GM19239 (cell line): ENCODE measurements around the gene OR2T2.
"Not testable (repeated sequence)": the region's sequence is repeated elsewhere in the genome, so short reads cannot be mapped to it uniquely, and the experiment has no call there.

Experiments
- DNase-seq: peaks from one replicate; pipeline ENCODE4 v3.0.0; 2011; ENCODE audit warnings: low spot score; ENCODE audit not compliant: insufficient read length
- FAIRE-seq: peaks from 2 replicates; lab custom pipeline; 2011; peaks lifted over from hg19 to GRCh38; lab: Jason Lieb, UNC

OR2T2 gene, protein sequence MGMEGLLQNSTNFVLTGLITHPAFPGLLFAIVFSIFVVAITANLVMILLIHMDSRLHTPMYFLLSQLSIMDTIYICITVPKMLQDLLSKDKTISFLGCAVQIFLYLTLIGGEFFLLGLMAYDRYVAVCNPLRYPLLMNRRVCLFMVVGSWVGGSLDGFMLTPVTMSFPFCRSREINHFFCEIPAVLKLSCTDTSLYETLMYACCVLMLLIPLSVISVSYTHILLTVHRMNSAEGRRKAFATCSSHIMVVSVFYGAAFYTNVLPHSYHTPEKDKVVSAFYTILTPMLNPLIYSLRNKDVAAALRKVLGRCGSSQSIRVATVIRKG

DNA sequence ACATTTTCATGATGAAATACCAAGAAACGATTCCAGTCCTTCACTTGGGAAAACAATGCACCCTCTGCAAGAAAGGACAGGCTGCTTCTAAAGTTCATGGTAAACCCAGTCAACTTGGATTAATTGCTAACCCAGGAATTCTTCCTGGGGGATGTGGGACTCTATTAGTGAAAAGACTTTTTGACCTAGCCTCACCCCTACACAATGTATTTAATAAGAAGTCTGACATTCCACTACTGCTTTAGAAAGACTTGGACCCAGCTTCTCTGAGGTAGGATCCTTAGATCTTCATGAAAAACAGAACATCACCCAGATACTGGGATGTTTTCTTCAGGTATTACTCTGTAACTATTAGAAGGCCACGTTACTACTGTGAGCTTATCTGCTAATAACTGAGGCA is at the start of gene OR2T2:
Gene OR2T2 (plus strand): TSS at position 239 of the 400 bp plus-strand sequence. CDS start 7,161 bp downstream, outside the sequence.
- not testable (repeated sequence) for DNase-seq
- FAIRE-seq = peak; percentile 49

DNA sequence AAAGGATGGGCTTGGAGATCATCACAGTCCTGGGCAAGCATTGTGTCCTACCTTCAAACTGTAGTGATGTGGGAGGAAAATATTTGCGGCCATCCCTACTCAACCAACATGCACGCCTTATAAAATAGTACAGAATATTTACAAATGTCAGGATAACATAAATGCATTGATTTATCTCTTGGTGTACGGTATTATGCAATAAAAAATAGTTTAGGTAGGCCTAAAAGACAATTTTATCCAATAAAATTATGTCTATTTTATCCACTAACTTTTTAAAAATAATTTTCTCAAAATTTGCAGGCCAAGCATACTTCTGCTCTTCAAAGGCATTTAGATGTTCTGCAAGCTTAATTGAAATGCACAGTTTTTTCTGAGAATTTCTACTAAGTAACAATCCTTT is 42.7 kb upstream of the OR2T2 start, which contains the start of gene OR2T1:
Gene OR2T1 (plus strand): TSS at position 301 of the 400 bp plus-strand sequence. CDS start 3,100 bp downstream, outside the sequence.
- FAIRE-seq (no peak), DNase-seq (no peak)

DNA sequence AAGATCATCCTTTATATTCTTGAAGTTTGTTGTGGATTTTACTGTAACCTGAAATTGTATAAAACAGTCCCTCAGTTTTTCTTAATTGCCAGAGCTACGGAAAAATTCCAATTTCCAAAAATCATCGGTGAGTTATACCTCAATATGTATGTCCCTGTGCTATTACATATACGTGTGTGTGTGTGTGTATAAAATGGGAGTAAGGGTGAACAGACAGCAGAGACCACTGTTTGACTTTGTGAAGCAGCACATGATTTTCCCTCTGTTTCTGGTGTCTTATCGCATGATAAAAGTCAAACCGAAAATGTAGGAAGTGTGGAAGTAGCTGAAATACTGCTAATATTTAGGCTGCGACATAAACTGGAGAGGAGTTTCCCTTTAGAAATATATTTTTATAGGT is 41.4 kb upstream of the OR2T2 start:
- no peak for DNase-seq
- peak; percentile 99 for FAIRE-seq

DNA sequence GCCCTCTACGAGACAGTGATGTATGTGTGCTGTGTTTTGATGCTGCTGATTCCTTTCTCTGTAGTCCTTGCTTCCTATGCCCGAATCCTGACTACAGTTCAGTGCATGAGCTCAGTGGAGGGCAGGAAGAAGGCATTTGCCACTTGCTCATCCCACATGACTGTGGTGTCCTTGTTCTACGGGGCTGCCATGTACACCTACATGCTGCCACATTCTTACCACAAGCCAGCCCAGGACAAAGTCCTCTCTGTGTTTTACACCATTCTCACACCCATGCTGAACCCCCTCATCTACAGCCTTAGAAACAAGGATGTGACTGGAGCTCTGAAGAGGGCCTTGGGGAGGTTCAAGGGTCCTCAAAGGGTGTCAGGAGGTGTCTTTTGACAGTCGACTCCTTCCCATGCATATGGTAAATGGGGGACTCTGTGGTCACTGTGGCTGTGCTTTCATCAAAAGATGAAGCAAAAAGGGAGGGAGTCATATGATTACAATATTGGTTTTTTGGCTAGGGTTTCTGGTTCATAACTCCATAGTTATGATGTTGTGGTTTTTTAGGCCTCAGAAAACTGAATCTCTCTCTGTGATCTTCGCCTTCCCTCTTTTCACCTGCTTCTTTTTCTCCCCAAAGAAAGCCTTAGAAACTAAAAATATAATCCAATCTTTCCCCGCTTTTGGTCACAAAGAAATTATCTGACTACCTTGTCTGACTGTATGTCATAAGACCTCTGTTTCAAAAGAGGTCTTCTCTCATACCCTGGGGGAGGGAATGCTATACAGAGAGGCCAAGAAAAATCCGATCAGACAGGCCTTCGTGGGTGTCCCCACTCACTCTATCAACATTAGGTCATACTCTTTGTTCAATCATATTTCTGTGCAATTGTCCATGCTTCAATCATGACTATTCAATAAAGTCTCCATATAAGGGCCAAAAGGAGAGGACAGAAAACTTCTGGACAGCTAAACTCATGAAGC is 38.4 kb upstream of the OR2T2 start:
- FAIRE-seq (peak; percentile 18), DNase-seq (no peak)

DNA sequence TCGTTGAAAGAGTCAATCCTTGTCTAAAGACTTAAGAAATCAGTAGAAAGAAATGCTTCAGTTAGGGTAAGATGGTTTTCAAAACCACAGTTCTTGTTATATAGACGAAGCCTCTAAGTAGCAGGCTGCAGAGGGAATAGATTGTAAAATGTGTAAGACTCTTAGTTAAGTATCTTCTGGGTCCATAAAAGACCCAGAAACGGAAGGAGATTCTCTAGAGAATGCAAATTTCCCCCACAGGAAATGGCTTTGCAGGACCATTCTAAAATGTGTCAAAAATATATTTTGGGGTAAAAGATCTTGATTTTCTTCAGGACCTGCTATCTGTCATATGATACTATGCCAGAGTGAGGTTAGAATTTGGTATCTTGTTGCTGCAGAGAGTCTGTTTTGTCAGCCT is 29.2 kb upstream of the OR2T2 start:
- no peak for DNase-seq
- FAIRE-seq = peak; percentile 79

DNA sequence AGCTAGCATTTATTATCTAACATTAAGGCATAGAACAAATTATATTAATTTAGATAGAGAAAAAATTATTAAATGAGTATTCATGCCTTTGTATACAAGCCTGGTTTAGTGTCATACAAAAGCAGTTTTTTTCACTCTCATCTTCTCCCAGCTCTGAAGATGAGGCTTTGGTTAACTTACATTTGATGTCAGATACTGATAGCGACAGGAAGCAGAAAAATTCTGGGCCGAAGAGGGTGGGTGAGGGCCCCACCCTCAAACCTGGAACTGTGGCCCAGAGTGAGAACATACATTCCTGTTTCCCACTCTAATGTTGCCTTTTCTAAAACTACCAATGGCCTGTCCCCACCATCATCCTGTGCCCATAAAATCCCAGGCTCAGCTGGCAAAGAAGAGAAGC is 27.6 kb upstream of the OR2T2 start:
- DNase-seq (no peak), FAIRE-seq (no peak)

DNA sequence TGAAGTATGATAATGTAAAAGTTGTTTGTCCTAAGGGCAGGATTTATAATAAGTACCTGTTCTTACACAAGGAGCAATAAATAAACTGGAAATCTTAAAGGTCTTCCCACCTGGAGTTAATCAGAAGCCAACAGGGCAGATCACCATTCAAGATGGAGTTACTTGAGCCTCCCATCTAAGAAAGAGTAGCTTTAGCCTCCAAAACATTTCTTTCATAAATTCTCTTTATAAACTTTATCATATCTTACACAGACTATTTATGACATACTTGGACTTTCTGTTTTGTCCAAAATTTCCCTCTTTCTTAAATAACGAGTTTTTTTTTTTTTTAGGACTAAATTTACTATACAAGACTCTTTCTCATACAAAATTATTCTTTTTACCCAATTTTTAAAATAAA is 24.1 kb upstream of the OR2T2 start:
- FAIRE-seq (peak; percentile 18), DNase-seq (no peak)

DNA sequence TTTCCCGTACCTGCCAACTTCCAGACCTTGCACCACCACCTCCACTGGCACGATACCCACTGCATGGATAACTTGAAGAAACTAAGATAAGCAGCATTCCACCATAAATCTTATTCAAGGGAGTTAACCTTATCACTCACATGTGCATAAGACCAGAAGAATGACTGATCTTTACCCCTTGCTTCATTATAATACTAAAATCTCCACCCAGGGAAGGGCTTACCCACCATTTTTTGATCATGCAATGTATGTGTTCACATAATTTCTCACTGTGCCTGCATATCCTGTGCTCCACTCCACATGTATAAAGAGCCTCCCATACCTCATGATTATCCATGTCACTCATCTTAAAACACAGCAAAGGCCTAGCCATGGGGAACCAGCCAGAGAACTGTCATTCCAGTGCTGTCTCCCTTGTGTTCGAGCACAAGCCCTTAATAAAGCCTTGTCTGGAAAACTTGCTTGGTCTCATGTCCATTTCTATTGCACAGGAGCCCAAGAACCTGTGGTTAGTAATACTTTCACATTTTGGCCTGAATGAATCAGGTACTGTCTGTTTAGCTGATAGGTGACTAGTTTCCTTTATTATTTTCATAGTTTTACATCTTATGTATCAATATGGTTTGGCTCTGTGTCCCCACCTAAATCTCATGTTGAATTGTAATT is 17.8 kb upstream of the OR2T2 start:
- DNase-seq, FAIRE-seq: not testable (repeated sequence)

DNA sequence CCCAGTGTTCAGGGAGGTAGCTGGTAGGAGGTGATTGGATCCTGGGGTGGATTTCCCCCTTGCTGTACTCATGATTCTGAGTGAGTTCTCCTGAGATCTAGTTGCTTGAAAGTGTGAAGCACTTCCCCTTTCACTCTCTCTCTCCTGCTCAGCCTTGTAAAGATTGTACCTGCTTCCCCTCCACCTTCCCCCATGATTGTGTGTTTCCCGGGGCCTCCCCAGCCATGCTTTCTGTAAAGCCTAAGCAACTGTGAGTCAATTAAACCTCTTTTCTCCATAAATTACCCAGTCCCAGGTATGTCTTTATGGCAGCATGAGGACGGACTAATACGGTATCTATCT is 17.3 kb upstream of the OR2T2 start:
- DNase-seq = not testable (repeated sequence)
- FAIRE-seq = peak; percentile 100

DNA sequence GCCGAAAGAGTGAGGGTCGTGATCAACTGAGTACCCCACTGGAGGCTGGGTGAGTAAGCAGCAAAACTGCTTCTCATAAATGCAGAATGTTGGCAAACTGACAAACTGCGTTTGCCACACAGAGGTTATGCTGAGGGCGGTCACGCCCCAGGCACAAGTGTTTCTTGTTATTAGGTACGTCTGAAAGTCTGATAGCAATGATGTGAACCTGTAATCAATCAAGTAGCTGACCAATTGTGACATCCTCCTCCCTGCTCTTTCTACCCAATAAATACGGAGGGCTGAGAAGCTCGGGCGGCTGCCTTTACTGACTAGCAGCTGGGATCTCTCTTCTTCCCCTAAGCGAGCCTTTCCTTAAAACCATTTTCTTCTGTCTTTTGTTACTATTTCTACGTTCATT is 13.8 kb upstream of the OR2T2 start:
- DNase-seq, FAIRE-seq: not testable (repeated sequence)

DNA sequence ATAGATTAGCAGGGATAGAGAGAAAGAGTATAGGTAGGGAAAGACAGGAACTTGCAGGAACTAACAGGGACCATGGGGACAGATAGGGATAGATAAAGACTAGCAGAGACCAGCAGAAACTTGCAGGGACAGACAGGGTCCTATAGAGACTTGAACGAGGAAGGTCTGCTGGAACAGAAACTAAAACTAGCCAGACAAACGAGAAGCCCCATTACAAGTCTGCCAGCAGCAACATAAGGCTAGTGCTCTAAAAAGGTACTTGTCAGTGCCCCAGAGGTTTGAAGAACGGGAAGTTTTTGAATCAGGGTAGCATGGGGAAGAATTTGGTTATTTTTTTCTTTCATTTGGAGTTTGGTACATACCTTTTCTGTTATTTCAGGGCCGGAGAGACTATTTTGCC is 13.2 kb upstream of the OR2T2 start:
- FAIRE-seq, DNase-seq: not testable (repeated sequence)

DNA sequence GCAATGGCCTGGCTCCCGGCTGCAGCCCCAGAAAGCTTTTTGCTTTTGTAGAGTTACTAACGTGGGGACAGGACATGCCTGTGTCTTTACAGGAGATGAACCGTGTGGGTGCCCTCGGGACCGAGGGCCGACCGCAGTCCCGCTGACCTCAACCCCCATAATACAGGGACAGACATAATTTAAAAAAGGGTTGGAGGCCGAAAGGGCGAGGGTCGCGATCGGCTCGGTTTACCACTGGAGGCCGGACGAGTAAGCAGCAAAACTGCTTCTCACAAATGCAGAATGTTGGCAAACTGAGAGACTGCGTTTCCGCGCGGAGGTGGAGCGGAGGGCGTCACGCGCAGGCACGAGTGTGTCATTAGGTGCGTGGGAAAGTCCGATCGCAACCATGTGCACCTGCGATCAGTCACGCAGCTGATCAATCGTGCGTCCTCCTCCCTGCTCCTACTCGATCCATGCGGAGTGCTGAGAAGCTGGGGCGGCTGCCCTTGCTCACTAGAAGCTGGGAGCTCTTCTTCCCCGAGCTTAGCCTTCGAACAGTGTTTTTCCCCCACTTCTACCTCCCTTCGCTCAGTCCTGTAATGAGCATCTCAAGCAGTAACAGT is 11.5 kb upstream of the OR2T2 start:
- not testable (repeated sequence) for FAIRE-seq, DNase-seq

DNA sequence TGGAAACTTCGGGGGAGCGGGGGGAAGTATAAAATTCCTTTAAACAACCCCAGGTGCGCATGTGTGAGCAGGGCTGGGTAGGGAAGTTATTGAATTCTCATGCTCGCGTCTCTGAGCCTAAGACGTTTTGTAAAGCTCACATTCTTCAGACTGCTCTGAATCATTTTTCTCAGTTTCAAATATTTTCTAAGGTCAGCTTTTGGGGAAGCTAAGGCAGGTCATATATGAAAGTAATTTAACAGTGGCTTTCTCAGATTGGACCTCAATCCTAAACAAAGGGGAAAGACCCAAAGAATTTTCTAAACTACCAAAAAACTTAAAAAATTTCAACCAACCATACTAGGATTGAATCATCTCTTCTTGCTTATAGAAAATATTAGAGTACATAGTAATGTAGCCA is 10.5 kb upstream of the OR2T2 start:
- peak; percentile 61 for FAIRE-seq

DNA sequence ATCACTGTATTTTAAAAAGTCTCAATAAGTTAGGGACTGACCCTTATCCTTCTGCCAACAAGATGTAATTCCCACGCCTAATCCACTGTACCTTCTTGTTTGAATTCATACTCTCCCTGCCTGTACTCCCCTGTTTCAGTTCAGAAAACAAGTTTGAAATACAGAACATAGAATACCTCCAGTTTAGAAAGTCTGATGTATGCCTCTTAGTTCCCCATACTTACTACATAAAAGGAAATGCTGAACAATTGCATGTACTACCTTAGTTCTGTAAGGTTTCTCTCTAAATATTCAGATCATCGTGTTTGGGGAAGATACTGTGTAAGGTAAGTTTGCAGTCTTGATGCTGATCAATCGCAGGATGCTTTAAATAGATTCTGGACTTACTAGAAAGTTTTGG is 9.1 kb upstream of the OR2T2 start:
- peak; percentile 78 for FAIRE-seq
- not testable (repeated sequence) for DNase-seq

More for the DNA sequence above, 10.5 kb upstream of the OR2T2 start:
- not testable (repeated sequence) for DNase-seq

DNA sequence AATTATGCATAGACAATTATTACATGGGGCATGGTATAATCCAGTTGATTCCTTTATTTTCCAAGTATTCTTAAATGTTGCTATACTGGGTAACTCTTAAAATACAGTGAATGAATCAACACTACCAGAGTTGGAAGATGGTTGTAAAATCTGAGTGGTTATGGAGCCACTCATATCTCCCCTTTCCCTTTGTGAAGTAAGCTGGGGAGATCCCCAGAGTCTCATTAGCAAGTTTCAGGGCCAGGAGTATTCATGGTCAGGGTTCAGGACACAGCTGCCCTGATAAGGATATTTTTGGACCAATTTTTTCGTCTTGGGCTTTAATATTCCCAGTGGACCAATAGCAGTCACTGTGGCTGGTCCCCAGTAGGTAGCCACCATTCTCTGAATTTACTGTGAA is 6.8 kb upstream of the OR2T2 start:
- not testable (repeated sequence) for DNase-seq, FAIRE-seq

DNA sequence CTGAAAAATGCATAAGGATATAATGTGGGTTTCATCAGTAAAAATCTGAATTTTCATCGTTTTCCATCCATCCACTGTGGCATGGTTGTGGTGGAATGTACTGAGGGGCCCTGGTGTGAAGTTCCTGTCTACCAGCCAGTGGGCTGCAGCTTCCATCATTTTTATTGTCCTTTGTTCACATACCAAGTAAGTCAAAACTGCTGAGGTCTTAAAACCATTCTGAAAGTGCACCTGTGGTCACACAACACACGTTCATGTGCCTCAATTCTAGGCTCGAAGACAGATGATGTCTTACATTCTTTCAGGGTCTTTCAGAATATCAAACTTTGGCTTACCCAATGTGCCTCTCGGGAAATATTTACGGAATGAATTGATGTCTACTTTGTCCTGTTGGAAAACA is 6.2 kb upstream of the OR2T2 start:
- not testable (repeated sequence) for DNase-seq, FAIRE-seq

DNA sequence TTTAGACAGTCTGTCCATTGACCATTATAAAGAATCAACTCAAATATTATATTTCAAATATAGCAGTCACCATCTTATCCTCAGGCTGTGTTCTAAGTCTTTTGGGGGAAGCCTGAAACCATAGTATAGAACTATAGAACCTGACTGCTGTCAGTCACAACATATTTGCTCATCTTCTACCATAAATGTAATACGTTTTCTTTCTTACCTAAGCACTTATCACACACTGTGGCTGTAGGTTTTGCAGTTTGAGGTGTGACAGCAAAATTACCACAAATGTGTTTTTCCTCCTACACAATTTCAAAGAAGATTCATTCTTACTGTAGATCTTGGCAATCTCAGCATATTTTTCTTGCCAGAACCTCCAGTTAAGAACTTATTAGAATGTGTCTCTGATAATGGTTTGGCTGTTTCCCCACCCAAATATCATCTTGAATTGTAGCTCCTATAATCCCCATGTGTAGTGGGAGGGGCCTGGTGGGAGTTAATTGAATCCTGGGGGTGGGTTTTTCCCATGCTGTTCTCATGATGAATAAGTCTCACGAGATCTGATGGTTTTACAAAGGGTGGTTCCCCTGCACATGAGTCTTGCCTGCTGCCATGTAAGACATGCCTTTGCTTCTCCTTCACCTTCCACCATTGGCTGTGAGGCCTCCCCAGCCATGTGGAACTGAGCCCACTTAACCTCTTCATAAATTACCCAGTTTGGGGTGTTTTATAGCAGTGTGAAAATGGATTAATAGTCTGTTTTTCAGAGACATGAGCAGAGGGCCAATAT is 2.7 kb upstream of the OR2T2 start:
- FAIRE-seq = peak; percentile 52
- DNase-seq = not testable (repeated sequence)

DNA sequence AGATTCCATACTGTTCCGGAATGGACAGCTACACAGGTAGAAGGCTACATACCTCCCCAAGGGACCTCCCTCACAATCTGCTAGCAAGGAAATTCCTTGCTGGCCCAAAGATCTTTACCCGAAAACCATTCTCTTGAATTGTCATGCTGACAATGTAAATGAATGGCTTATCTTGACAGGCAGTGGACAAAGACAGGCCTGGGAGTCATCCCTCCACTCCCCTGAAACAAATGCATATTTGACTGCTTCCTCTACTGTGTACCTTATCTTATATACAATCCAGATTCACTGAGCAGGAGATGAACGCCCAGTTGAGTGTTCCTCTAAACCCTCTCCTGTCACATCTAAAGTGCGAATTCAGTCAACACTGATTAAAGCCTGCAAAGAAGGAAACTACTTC is 834 bp upstream of the OR2T2 start:
- peak; percentile 14 for FAIRE-seq
- DNase-seq = not testable (repeated sequence)

DNA sequence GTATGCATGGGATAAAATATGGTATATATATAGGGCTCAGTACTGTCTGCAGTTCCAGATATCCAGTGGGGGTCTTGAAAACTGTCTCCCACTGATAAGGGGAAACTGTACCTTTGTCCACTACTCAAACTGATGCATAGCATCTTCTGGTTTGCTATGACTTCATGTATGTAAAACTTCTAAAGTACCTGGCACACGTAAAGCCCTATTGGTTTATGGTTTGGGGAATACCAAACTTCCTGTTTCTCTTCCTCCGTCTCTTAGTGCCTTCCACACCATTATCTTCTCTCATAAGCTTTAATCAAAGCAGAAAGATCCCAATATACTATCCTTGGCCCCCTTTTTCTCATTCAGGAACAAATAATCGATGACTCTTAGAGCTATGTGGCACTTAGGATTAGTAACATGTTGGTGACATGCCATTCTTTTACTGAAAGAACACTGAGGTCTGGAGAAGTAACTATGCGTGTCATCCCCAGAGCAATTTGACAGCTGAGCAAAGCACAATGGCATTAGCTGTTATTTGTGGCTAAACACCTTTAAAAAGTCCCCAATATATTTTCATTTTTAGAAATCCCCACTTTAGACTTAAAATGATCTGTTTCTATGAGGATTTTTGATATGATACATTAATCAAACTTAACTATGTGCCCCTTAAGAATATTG is 3.1 kb downstream of the OR2T2 start:
- DNase-seq = not testable (repeated sequence)
- FAIRE-seq = peak; percentile 100
